ENCODE data around the gene ZDHHC11B. TPM values are rescaled to one million over a fixed set of nuclear protein-coding genes. Genes with fewer than 3 reads are reported as not detected.
A peak's percentile ranks its signal among the peaks of the same experiment; 100 is the strongest.

Gene ZDHHC11B
- total and polyA plus RNA-seq, 2 of the 13 experiments (the other 11 are each of a cell fraction or from before 2014, with no cell fraction given), result 0.11 to 0.12 TPM

DNA sequence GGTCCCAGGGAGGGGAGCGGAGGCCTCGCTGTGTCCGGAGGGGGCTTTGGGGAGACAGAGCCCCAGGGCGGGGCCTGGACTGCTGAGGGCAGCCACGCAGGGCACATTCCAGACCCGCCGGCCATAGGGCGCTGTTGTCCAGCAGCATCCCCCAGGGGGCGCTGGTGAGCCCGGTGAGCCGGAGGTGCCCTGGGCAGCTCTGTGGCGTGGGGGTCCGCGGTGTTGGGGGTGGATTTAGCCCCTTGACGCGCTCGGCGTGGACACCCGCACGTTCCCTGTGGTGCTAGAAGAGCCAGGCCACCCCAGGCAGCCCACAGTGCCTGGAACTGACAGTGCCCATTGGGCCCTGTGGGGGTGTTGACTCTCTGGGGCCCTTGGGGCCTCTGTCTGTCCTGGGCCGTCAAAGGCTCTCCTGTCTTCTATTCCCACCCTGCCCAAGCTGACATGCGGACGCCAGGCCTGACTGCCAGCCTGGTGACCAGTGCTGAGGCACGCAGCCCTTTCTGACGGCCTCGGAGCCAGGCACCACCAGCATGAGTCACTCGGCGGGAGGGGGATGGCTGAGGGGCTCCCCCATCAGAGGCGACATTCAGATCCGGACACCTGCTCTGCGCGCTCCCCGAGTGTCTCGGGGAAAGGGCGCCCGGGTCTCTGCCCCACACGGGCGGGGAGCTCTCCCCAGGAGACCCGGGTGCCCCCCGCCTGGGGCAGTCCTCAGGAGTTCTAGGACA lies 115.3 kb downstream of the ZDHHC11B start:
- Histone ChIP-seq H3K27me3 (ENCODE audit: control insufficient read depth in 1 of 2, insufficient read depth in 2 of 2, low read length in 2 of 2) (peaks cover 0 to 6% of the 10 kb centered on the region in 2 experiments; a peak in 3 of 5 replicates), H3K79me2 (ENCODE audit: insufficient read depth, low read length) (no peaks in the 10 kb centered on the region), H3K27ac (ENCODE audit: extremely low read length, insufficient read depth, low read length) (no peak overlapping the region), H3K4me1 (ENCODE audit: insufficient read depth, low read length) (peaks cover 43% of the 10 kb centered on the region), H3K4me3 (replicated peaks in 1 of 3; ENCODE audit: insufficient read depth in 1 of 3, low read depth in 2 of 3, low read length in 3 of 3) (no peak overlapping the region), H4K20me1 (ENCODE audit: insufficient read depth, low read length) (no peaks in the 10 kb centered on the region; the same call in 1 of the 2 replicates), H3K4me2 (ENCODE audit: low read depth, low read length) (no peak overlapping the region), H3K9ac (ENCODE audit: insufficient read depth, low read depth, low read length) (no peak overlapping the region), H2AFZ (ENCODE audit: low read length) (no peak overlapping the region), H3K9me3 (ENCODE audit: low read length) (no peaks in the 10 kb centered on the region), H3K36me3 (replicated peaks in 1 of 2; ENCODE audit: control insufficient read depth in 1 of 2, insufficient read depth in 2 of 2, low read length in 2 of 2) (peaks cover 3 to 20% of the 10 kb centered on the region in 2 experiments; a peak in 3 of 5 replicates)
- DNase-seq (ENCODE audit: low spot score) (peak; percentile 20), FAIRE-seq (no peak), ATAC-seq (peak; percentile 39)
- intact Hi-C loops (cut with micrococcal nuclease; ENCODE audit: unreplicated experiment) (no loop called here), in situ Hi-C loops (cut with HindIII; ENCODE audit: extremely low pct_ligation_motif_present, low pct_unique_long_range_greater_than_20kb) (no loop called here)
- BruUV-seq (replicated peaks), result no TSS peak
- WGBS (ENCODE audit: low lambda C conversion rate), result 73% methylated on average over 3 of the region's 40 CpGs
- ChIA-PET CTCF (ENCODE audit: low intra/inter-chr PET ratio, low total read pairs) (interaction anchor here (0.7 kb wide), 1 partner anchor 234 kb away, joined by 4 read pairs; no protein-coding TSS in a partner anchor), POLR2A (no interaction called here)
- TF ChIP-seq PHF21A (CRISPR knock-in tag; IDR thresholded peaks at IDR 0.05) (no peak), ZFP91 (CRISPR knock-in tag; IDR thresholded peaks at IDR 0.05; ENCODE audit: borderline replicate concordance) (peak; percentile 53; the same call in 1 of the 2 replicates), ZNF639 (CRISPR knock-in tag; conservative IDR thresholded peaks at IDR 0.05) (no peak), MAFK (conservative IDR thresholded peaks at IDR 0.05 in 1 of 2, IDR thresholded peaks at IDR 0.05 in 1 of 2; ENCODE audit: low read length in 2 of 2) (no peak), SP1 (IDR thresholded peaks at IDR 0.05) (no peak), SP1 (CRISPR knock-in tag; IDR thresholded peaks at IDR 0.05) (no peak), SIN3A (IDR thresholded peaks at IDR 0.05; ENCODE audit: borderline replicate concordance, low read depth, low read length) (no peak), POLR2G (IDR thresholded peaks at IDR 0.05; ENCODE audit: low read depth, low read length) (peak; percentile 4; the same call in 1 of the 2 replicates), GABPB1 (CRISPR knock-in tag; IDR thresholded peaks at IDR 0.05) (peak; percentile 35; the same call in 1 of the 2 replicates), RAD21 (CRISPR knock-in tag; IDR thresholded peaks at IDR 0.05) (peak; percentile 64), SMC3 (IDR thresholded peaks at IDR 0.05; ENCODE audit: low read length) (peak; percentile 6; the same call in 1 of the 2 replicates), ZBTB33 (CRISPR knock-in tag; IDR thresholded peaks at IDR 0.05) (peak; percentile 99), XRCC5 (optimal IDR thresholded peaks at IDR 0.05; ENCODE audit: low read length) (peak; percentile 53), ZSCAN22 (CRISPR knock-in tag; IDR thresholded peaks at IDR 0.05) (no peak), AGO2 (optimal IDR thresholded peaks at IDR 0.05; ENCODE audit: low read depth, low read length) (peak; percentile 69), HOXA3 (CRISPR knock-in tag; IDR thresholded peaks at IDR 0.05) (peak; percentile 60; the same call in 1 of the 2 replicates), KDM2A (CRISPR knock-in tag; IDR thresholded peaks at IDR 0.05; ENCODE audit: borderline replicate concordance, low read depth) (peak; percentile 52; the same call in 1 of the 2 replicates)
- TF ChIP-seq, protein P1, sequence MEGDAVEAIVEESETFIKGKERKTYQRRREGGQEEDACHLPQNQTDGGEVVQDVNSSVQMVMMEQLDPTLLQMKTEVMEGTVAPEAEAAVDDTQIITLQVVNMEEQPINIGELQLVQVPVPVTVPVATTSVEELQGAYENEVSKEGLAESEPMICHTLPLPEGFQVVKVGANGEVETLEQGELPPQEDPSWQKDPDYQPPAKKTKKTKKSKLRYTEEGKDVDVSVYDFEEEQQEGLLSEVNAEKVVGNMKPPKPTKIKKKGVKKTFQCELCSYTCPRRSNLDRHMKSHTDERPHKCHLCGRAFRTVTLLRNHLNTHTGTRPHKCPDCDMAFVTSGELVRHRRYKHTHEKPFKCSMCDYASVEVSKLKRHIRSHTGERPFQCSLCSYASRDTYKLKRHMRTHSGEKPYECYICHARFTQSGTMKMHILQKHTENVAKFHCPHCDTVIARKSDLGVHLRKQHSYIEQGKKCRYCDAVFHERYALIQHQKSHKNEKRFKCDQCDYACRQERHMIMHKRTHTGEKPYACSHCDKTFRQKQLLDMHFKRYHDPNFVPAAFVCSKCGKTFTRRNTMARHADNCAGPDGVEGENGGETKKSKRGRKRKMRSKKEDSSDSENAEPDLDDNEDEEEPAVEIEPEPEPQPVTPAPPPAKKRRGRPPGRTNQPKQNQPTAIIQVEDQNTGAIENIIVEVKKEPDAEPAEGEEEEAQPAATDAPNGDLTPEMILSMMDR (CRISPR knock-in tag; IDR thresholded peaks at IDR 0.05), result peak; percentile 85
